CD4-positive, alpha-beta T cell treated with Interleukin-4 for 1 hour (primary cell): Measurements from ENCODE around the gene GLIS2.

Source experiments
- DNase-seq, 2 donors: peaks; one replicate each; pipeline ENCODE4 v3.0.0-alpha.2; 2020 to 2022

Gene GLIS2

GRCh38 chr16:4315186-4316107 lies at the start of gene GLIS2:
Gene GLIS2, plus strand, starts transcription at chr16:4316067. Its CDS starts 16,214 bp downstream, at chr16:4332281.
- DNase-seq: peak; percentile 17 to 54

- no peak for DNase-seq
Observed at GRCh38 chr16:4266372-4266771, 49.5 kb upstream of the GLIS2 start.

DNA sequence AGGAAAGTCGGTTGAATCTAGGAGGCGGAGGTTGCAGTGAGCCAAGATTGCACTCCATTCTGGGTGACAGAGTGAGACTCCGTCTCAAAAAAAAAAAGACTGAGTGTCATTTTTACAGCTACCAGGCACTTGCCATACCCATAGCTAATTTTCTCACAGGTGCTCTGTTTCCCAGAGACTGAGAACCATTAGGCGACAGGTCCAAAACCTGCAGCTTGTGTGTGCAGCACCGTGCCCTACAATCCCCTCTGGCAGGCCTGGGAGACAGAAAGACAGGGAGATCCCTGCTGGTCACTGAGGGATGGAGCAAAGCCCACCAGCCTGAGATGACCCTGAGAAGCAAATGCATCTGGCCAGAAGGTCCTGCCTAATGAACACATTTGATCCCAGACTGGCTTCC lies 45.8 kb upstream of the GLIS2 start:
- DNase-seq: no peak

DNA sequence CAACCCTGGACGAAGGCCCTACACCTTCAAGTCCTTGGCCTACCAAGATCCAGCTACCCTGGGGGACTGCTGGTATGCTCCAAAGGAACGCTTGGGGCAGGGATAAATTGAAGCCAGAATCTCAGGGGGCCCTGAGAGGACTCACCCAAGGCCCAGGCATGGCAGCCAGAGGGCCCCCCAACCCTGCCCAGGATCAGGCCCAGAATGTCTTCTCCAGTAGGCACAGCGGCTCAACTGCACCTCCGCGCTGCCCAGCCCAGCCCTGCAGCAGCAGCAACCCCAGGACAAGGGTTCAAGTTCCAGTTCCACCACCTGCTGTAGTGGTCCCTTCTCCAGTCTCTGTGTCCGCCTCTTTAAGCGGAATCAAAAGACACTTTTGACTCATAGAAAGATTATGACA lies 45.3 kb upstream of the GLIS2 start:
- DNase-seq: no peak

GRCh38 chr16:4271176-4272113 lies 44.4 kb upstream of the GLIS2 start:
- peak; percentile 88 for DNase-seq

DNA sequence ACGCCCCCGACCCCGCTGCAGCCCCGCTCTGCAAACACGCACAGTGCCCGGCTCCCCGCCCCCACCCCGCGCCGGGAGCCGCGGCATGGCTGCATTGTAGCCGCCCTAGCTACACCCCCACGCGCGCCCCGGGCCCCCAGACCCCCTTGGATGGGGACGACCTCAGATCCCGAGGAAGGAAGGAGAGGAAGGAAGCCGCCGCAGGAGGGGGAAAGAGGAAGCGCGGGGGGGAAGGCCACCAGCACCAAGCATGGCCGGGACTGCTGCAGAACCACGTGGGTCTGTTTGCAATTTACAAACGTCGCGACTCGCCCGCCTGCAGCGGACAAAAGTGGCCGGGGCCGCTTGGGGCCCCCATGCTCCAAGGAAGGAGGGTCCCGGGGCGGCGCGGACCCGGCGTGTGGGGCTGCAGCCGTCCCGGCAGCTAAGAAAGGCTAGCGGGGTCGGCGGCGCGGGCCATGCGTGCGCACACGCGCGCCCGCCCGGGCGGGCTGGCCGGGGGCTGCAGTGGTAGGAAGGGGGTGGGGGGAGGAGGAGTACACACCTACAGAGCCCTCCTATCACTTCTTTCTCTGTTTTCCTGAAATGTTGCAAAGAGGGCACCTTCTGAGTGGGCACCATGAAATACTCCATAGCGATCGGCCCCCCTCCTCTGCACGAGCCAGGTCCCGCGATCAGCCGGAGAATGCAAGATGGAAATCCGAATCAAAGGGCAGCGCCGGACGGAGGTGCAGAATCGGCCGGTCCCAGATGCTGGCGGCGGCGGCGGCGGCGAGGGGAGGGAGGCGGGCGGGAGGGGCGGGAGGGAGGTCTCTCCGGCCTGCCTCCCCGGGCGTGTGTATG lies 43.5 kb upstream of the GLIS2 start:
- peak; percentile 41 for DNase-seq

DNA sequence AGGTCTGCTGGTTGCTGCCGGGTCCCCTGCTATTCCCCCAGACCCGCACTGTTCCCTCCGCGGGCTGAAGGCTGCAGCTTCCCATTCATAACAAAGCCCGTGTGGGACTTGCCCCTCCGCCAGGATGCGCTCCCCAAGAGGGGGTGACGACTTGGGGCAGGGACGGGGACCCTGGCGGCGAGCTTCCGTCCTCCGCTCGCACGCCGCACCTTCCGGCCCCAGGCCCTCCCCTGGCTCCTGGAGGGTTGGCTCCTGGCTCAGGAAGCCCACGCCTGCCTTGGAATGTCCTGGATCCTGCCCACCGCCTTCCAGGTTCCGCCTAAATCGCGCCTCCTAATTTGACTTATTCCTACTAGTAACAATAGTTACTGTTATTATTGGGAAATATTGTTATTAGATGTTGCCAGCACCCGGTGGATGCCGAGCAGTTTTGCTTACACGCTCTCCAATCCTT lies 42.0 kb upstream of the GLIS2 start:
- peak; percentile 40 to 51 for DNase-seq

DNA sequence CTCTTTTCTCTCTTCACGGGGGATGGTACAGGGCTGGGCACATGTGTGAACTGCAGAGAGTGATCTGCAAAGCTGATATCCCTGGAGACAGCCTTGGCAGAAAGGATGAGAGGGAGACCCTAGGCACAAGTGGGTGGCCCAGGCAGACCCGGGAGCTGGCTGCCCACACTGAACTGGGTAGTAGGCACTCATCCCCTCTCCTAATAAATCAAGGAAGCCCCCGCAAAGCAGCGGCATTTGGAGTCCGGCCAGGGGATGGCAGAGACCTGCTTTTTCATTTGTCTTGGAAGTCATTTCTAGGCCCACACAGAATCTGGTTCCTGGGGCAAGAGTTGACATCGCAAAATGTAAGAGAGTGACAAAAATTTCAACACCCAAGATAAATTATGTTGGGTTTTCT lies 40.0 kb upstream of the GLIS2 start:
- no peak for DNase-seq

- no peak for DNase-seq
Observed at GRCh38 chr16:4277987-4278513, 37.8 kb upstream of the GLIS2 start.

DNA sequence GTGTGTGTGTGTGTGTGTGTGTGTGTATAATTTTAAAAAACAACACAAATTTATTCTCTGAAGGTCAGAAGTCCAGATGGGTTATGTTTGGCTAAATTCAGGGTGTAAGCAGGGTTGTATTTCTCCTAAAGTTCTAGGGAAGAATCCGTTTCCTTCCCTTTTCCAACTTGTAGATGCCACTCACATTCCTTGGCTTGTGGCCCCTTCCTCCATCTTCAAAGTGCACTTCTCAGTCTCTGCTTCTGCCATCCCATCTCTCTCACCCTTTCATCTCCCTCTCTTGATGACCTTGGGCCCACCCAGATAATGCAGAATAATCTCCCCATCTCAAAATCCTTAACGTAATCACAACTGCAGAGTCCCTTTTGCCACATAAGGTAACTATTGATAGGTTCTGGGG lies 35.2 kb upstream of the GLIS2 start:
- no peak for DNase-seq

DNA sequence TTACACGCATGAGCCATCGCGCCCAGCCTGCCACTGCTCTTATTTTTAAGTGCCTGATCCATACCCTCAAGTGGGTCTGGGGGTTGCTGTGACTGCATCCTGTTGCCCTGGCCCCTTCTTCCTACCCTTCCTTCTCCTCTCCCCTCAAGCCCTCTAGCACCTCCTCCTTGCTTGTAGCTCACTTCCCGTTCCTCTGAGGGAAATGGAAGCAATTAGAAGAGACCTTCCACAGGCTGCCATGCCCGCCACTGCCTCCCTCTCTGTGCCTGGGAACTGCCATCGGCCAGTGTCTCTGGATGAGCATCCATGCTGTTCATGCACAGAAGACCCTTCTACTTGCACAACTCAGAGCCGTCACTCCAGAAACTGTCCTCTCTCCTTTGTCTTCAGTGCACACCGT lies 32.4 kb upstream of the GLIS2 start:
- no peak for DNase-seq

- DNase-seq: no peak
Observed at GRCh38 chr16:4283939-4284338, 31.9 kb upstream of the GLIS2 start.

GRCh38 chr16:4285167-4285566 lies 30.7 kb upstream of the GLIS2 start:
- no peak for DNase-seq

DNA sequence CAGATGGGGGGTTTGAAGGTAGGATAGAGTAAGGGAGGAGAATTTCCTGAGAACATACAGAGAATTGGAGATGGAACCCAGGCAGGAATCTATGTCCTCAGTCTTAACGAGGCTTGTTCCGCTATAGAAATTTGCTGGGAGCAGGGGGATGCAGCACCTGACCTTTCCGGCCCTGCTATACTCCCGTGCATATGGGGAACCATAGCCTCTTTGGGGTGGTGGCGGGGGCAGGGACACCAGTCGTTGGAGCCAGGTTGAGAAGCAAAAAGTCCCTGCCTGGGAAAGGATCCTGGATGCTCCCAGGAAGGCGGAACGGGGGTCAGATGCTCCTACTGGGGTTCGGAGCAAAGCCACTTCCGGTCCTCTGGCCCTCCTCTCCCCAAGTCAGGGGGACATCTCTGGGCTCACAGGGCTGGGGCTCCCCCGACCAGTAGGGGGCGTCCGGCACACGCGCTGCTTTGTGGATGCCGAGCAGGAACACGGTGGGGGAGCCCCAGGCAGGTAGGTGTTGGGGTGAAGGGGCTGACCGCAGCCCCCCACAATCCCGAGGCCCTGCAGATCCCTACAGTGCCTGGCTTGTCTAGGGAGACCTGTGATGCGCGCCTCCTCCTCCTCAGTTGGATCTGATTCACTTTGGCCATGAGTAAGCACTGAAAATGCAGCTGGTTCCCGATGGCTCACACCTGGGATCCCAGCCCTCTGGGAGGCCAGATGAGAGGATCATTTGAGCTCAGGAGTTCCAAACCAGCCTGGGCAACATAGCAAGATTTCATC lies 27.5 kb upstream of the GLIS2 start:
- peak; percentile 80 to 81 for DNase-seq

- no peak for DNase-seq
Observed at GRCh38 chr16:4290236-4290830, 25.5 kb upstream of the GLIS2 start.

DNA sequence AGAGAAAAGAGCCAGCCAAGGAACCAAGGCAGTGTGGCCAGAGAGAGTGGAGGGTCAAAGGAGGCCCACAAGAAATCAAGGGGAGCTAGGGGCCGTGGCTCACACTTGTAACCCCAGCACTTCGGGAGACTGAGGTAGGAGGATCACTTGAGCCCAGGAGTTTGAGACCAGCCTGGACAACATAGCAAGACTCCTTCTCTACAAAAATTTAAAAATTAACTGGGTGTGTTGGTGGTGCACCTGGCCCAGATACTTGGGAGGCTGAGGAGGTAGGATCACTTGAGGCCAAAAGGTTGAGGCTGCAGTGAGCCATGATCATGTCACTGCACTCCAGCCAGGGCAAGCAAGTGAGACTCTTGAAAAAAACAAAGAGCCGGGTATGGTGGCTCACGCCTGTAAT lies 24.2 kb upstream of the GLIS2 start:
- DNase-seq: no peak

DNA sequence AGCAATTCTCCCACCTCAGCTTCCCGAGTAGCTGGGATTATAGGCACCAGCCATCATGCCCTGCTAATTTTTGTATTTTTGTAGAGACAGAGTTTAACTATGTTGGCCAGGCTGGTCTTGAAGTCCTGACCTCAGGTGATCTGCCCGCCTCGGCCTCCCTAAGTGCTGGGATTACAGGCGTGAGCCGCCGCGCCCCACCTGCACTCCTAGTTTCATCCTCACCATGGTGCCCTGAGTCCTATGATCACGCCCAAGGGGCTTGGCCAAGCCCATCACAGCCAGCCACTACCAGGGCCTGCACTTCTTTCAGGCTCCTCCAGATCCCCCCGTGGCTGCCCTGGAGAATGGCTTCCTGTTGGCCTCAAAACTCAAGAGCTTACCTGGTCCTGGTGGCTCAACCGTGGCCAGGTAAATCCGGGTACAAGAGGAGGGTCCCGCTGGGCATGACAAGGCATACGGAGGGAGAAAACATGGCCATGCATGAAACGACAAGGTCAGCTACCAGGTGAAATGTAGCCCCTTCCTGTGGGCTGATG lies 22.6 kb upstream of the GLIS2 start:
- no peak for DNase-seq

DNA sequence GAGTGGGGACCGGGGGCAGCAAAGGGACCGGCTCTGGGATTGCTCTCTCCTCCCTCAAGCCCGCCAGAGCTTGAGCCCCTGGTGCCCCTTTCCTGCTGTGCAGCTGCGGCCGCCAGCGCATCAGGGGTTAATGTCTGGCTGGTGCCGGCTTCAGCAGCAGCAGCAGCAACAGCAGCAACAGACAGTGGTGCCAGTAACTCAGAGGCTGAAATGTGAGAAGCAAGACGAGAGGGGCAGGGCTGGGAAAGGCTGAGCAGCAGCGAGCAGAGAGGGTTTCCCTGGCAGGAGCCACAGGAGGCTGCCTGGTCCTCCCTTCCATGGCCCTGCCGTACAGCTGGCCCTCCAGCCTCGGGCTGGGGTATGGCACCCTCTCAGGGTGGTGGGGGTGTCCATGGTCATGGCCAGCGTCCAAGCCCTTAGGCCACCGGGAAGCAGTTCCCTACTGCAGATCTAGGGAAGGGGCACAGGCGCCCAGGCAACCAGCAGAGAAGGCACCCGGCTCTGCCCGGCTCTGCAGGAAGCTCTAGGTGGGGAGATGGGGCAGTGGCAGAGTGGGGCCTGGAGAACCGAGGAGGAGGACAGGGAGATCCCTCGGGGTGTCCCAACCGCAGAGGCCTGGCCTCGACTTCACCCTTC lies 21.9 kb upstream of the GLIS2 start:
- no peak for DNase-seq

- no peak for DNase-seq
Observed at GRCh38 chr16:4295581-4295980, 20.3 kb upstream of the GLIS2 start.

DNA sequence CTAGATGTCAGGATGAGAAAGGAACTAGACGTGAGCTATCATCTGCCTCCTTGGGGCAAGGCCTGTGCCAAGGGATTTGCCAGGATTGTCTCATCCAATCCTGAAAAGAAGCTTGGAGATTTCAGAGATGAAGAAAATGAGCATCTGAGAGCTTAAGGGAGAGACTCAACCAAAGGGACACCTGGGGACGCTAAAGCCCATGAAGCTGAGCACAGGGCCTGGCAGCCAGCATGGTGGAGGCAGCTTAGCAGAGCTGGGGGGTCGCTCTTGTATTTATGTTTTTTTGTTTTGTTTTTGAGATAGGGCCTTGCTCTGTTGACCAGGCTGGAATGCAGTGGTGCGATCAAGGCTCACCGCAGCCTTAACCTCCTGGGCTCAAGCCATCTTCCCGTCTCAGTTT lies 18.4 kb upstream of the GLIS2 start:
- DNase-seq: no peak
